NT2/D1 (cell line): ENCODE data around the gene TNNT2.

Source experiments
- SUZ12 ChIP-seq: IDR thresholded peaks from 2 replicates; pipeline ENCODE4 v1.6.1; 2011; ENCODE audit not compliant: insufficient read length, insufficient read depth; ENCODE audit errors: extremely low read depth
- YY1 ChIP-seq: IDR thresholded peaks from 2 replicates; pipeline ENCODE4 v1.6.1; 2011; ENCODE audit not compliant: insufficient read length, insufficient read depth
- ZNF274 ChIP-seq: IDR thresholded peaks from 2 replicates; pipeline ENCODE4 v1.6.1; 2011; ENCODE audit warnings: mild to moderate bottlenecking, low read depth, low read length

DNA sequence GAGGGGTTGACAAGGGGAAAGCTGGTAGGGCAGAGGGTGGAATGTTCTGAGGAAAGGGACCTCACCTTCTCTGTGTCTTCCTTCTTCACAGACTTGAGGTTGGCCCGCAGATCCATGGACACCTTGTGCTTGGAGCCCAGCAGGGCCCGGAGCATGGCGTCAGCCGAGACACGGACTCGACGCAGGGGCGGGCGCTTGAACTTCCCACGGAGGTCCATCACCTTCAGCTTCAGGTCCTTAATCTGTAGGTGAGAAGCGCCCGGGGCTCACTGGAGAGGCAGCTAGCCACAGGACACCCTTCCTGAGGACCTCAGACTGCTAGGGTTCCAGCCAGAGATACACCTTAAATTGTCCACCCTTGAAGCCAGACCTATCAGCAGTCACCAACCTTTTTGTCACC lies 33.8 kb upstream of the TNNT2 start:
- TF ChIP-seq YY1, result no peak
- no peak for TF ChIP-seq ZNF274
- no peak for TF ChIP-seq SUZ12
